Activated CD4-positive, alpha-beta T cell treated with anti-CD3 and anti-CD28 coated beads, Interleukin-2, amount 50 U/mL, for 1 hour (primary cell): ENCODE measurements around the gene SERPINA12.

Experiments
- DNase-seq: peaks from one replicate; pipeline ENCODE4 v3.0.0-alpha.2; 2020

Gene SERPINA12

GRCh38 chr14:94509356-94509755 is at the start of gene SERPINA12:
Gene SERPINA12, minus strand, starts transcription at chr14:94509469. Its CDS starts 11,072 bp downstream, at chr14:94498397.
- DNase-seq, result no peak

GRCh38 chr14:94558842-94559241 is 49.6 kb upstream of the SERPINA12 start:
- DNase-seq, result no peak

- DNase-seq, result no peak
Measured at GRCh38 chr14:94557327-94557726, 48.1 kb upstream of the SERPINA12 start.

GRCh38 chr14:94555991-94556390 is 46.7 kb upstream of the SERPINA12 start:
- DNase-seq, result no peak

- DNase-seq, result no peak
Measured at GRCh38 chr14:94550041-94550440, 40.8 kb upstream of the SERPINA12 start.

GRCh38 chr14:94548999-94549985 is 40.0 kb upstream of the SERPINA12 start:
- peak; percentile 45 for DNase-seq

- no peak for DNase-seq
Measured at GRCh38 chr14:94548131-94548998, 39.1 kb upstream of the SERPINA12 start.

GRCh38 chr14:94547726-94548125 is 38.5 kb upstream of the SERPINA12 start:
- DNase-seq, result no peak

GRCh38 chr14:94547151-94547680 is 37.9 kb upstream of the SERPINA12 start:
- no peak for DNase-seq

- no peak for DNase-seq
Measured at GRCh38 chr14:94545131-94545841, 36.0 kb upstream of the SERPINA12 start.

- no peak for DNase-seq
Measured at GRCh38 chr14:94544726-94545125, 35.5 kb upstream of the SERPINA12 start.

GRCh38 chr14:94543449-94544124 is 34.3 kb upstream of the SERPINA12 start:
- no peak for DNase-seq

- DNase-seq, result no peak
Measured at GRCh38 chr14:94542811-94543440, 33.7 kb upstream of the SERPINA12 start.

- no peak for DNase-seq
Measured at GRCh38 chr14:94542111-94542810, 33.0 kb upstream of the SERPINA12 start.

- DNase-seq, result no peak
Measured at GRCh38 chr14:94541234-94541975, 32.1 kb upstream of the SERPINA12 start.

- no peak for DNase-seq
Measured at GRCh38 chr14:94540031-94540794, 30.9 kb upstream of the SERPINA12 start.

- no peak for DNase-seq
Measured at GRCh38 chr14:94539181-94539580, 29.9 kb upstream of the SERPINA12 start.

GRCh38 chr14:94538070-94538740 is 28.9 kb upstream of the SERPINA12 start:
- DNase-seq, result no peak

GRCh38 chr14:94536836-94537235 is 27.6 kb upstream of the SERPINA12 start:
- DNase-seq, result no peak
